H54 (cell line): ENCODE data around the gene KCNQ1.
"Not testable (repeated sequence)": the region's sequence is repeated elsewhere in the genome, so short reads cannot be mapped to it uniquely, and the experiment has no call there.

Experiments used
- DNase-seq: peaks from one replicate; pipeline ENCODE4 v3.0.0; 2011; ENCODE audit warnings: low spot score, mixed read lengths; ENCODE audit not compliant: insufficient read length
- FAIRE-seq: peaks from 3 replicates; lab custom pipeline; 2011; peaks lifted over from hg19 to GRCh38; lab: Jason Lieb, UNC
- POLR2A ChIP-seq: IDR thresholded peaks from 2 replicates; pipeline ENCODE4 v1.6.1; 2011; ENCODE audit warnings: low read depth, mild to moderate bottlenecking, low read length

KCNQ1 gene

GRCh38 chr11:2480874-2481220 is 36.0 kb downstream of the KCNQ1 start:
- no peak for FAIRE-seq
- no peak for DNase-seq
- no peak for TF ChIP-seq POLR2A

GRCh38 chr11:2481253-2481652 is 36.4 kb downstream of the KCNQ1 start:
- FAIRE-seq (no peak), DNase-seq (no peak)

DNA sequence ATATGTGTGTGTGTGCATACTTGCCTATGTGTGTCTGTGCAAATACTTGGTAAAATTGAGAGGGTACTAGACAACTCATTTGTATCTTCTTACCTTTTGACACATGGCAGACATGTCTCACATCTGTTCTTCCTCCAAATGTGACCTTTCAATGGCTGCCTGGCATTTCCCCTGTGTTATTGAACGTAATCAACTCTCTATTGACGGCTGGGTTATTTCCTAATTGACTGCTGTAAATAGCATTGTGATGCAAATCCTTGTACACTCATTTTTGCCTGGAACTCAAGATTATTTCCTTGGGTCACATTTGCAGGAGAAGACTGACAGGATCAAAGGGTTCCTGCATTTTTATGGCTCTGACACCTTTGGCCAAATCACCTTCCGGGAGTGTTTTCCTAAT is 37.4 kb downstream of the KCNQ1 start:
- TF ChIP-seq POLR2A = no peak
- no peak for DNase-seq
- FAIRE-seq = no peak

More at GRCh38 chr11:2481253-2481652, 36.4 kb downstream of the KCNQ1 start:
- no peak for TF ChIP-seq POLR2A

GRCh38 chr11:2482745-2483144 is 37.9 kb downstream of the KCNQ1 start:
- FAIRE-seq (no peak), DNase-seq (no peak)
- no peak for TF ChIP-seq POLR2A

DNA sequence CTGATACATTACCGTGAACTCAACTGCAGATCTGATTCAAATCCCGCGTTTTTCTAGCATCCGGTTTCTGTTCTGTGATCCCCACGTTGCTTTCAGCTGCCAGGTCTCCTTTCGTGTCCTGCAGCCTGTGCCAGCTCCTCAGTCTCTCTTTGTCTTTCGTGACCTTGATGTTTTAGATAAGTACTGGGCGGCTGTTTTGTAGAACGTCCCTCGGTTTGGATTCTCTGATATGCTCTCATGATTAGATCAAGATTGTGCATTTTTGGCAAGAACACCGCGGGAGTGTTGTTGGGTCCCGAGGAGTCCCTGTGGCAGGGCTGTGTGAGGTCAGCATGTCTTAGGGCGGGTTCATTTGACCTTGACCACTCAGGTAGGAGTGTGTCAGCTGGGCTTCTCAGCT is 38.6 kb downstream of the KCNQ1 start:
- DNase-seq (no peak), FAIRE-seq (no peak)
- TF ChIP-seq POLR2A = no peak

DNA sequence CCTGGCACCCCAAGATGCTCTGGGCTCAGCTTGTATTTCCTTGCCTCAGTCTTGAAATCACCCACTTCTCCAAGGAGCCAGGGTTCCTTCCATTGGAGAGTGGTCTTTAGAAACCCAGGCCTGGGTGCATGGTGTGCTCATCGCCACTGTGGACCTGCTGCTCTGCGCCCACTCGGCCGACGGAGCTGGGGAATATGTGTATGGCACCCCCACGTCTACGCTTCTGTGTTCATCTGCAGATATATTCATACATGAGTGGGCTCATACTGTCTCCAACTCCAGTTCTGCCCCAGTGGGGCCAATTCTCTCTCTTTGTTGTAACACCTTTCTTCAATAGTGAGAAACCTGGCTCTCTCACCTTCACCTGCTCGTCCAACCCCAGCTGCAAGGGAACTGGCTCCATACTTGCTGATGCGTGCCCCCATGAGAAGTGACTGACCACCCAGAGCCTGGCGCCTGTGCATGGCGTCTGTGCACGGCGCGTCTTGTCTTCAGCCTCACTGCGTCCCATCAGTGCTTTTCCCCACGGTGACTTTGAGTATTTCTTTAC is 39.8 kb downstream of the KCNQ1 start:
- no peak for DNase-seq
- no peak for FAIRE-seq
- no peak for TF ChIP-seq POLR2A

DNA sequence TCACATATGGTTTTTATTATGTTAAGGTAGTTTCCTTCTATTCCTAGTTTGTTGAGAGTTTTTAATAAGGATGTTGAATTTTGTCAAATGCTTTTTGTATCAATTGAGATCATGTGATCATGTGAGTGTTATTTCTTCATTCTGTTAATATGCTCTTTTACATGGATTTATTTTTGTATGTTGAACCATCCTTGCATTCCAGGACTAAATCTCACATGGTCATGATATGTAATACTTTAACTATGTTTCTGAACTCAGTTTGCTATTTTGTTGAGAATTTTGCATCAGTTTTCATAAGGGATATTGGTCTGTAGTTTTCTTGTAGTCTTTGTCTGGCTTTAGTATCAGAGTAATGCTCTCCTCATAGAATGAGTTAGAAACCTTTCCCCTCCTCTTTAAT is 43.2 kb downstream of the KCNQ1 start:
- DNase-seq = no peak
- no peak for FAIRE-seq
- no peak for TF ChIP-seq POLR2A

DNA sequence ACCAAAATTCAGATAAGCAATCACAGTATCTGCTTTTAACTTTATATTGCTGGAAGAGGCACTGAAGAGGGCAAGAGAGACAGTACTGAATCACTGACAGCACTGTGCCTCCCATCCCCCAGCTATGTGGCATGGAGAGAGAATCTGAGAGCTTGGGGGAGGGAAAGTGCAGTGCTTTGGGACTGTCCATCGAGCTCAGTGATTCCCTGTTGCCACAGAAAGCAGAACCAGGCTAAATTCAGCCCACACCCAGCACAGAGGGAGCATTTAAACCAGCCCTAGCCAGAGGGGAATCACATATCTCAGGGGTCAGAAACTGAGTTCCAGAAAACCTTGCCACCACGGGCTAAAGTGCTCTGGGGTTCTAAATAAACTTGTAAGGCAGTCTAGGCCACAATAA is 44.3 kb downstream of the KCNQ1 start:
- no peak for FAIRE-seq
- DNase-seq = no peak
- no peak for TF ChIP-seq POLR2A

GRCh38 chr11:2497951-2498350 is 53.1 kb downstream of the KCNQ1 start:
- not testable (repeated sequence) for FAIRE-seq, DNase-seq

DNA sequence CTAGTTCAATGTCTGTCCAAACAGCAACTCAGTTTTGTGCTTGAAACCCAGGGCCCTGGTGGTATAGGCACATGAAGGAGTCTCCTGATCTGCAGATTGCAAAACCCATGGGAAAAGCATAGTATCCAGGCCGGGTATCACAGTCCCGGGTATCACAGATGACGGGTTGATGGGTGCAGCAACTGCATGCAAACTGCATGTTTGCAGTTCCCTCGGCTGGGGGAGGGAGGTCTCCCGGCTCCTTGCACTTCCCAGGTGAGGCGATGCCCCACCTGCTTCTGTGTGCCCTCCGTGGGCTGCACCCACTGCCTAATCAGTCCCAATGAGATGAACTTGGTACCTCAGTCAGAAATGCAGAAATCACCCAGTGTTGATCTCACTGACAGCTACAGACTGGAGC is 53.9 kb downstream of the KCNQ1 start:
- FAIRE-seq = no peak
- no peak for TF ChIP-seq POLR2A

GRCh38 chr11:2507212-2507901 is 62.5 kb downstream of the KCNQ1 start:
- TF ChIP-seq POLR2A = no peak
- FAIRE-seq = no peak

More for the DNA sequence above, 53.9 kb downstream of the KCNQ1 start:
- no peak for DNase-seq

DNA sequence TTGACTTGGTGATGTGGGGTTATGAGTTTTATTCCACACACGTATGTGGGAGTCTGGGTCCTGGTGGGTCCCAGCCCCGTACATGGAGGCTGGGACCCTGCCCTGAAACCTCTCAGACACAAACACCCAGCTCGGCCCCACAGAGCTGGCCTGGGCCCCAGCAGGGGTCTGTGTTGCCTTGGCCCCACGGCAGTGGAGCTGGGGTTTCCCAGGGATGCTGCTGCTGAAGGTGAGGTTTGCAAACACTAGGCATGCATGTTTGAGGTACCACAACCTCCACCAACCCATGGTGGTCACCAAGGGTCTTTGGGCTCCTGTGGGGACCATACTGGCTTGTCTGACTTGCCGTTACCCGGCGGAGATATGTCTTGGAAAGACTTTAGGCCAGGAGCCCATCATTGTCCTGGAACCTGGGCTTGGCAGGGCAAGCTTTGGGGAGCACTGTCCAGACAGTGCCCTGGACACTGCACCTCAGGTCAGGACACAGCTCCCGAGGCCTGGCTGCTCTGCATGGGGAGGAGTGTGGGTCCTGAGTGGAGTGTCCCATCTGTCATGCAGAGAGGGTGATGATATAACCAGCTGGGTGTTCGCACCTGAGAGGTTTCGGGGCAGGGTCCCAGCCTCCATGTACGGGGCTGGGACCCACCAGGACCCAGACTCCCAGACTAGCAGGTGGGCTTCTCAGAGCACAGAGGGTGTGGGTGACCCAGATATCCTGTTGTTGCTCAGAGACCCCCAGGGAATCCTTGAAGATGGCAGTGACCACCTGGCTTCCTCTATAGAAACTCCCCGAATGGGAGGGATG is 63.3 kb downstream of the KCNQ1 start:
- no peak for TF ChIP-seq POLR2A
- no peak for FAIRE-seq
- peak; percentile 0 for DNase-seq

More at GRCh38 chr11:2507212-2507901, 62.5 kb downstream of the KCNQ1 start:
- no peak for DNase-seq

- FAIRE-seq (no peak), DNase-seq (no peak)
- TF ChIP-seq POLR2A = no peak
These were observed 64.0 kb downstream of the KCNQ1 start for GRCh38 chr11:2508793-2509192.

- FAIRE-seq (no peak), DNase-seq (peak; percentile 2)
- TF ChIP-seq POLR2A = no peak
These were observed 64.7 kb downstream of the KCNQ1 start for GRCh38 chr11:2509481-2510001.
